Peyer's patch (tissue), 4 donors: Measurements from ENCODE around the gene TWF1. TPM values are rescaled to one million over a fixed set of nuclear protein-coding genes. Genes with fewer than 3 reads are reported as not detected.

Source experiments
- DNase-seq, 3 donors: peaks; one replicate each; pipeline ENCODE4 v3.0.0-alpha.2; 2017 to 2019
- H3K27ac ChIP-seq, 4 donors: fragments of 200-600 bp; sonication (generic); one replicate each; pipeline ENCODE4 v1.5.1; 2016 to 2019
- H3K27me3 ChIP-seq, 2 donors: fragments of 200-600 bp; sonication (generic); one replicate each; pipeline ENCODE4 v1.5.1; 2019
- H3K36me3 ChIP-seq, 3 donors: fragments of 200-600 bp; sonication (generic); one replicate each; pipeline ENCODE4 v1.5.1; 2016 to 2019
- H3K4me1 ChIP-seq, 4 donors: fragments of 200-600 bp; sonication (generic); one replicate each; pipeline ENCODE4 v1.5.1; 2016 to 2019
- H3K4me3 ChIP-seq, 4 donors: fragments of 200-600 bp; sonication (generic); 1 replicate in 3 of 4; 2 replicates in 1 of 4; pipeline ENCODE4 v1.5.1; 2016 to 2019; ENCODE audit warnings: mild to moderate bottlenecking in 1 of 4
- H3K9me3 ChIP-seq, 4 donors: fragments of 200-600 bp; sonication (generic); one replicate each; pipeline ENCODE4 v1.5.1; 2016 to 2019; ENCODE audit warnings: mild to moderate bottlenecking in 1 of 4
- CTCF ChIP-seq, 6 experiments: fragments of 450-650 bp in 4 of 6; fragments of 200-600 bp in 2 of 6; sonication (generic) in 1 of 6; IDR thresholded peaks; one replicate each; pipeline ENCODE4 v1.5.1; 2017 to 2019; ENCODE audit warnings: antibody characterized with exemption in 6 of 6, mild to moderate bottlenecking in 3 of 6, moderate library complexity in 1 of 6
- POLR2A ChIP-seq, 2 donors: fragments of 450-650 bp; IDR thresholded peaks; one replicate each; pipeline ENCODE4 v1.5.1; 2017; ENCODE audit warnings: antibody characterized with exemption in 2 of 2, mild to moderate bottlenecking in 2 of 2, moderate library complexity in 2 of 2
- total RNA-seq, 4 donors: library from RNA; depleted of rRNA; stranded (reverse); fragments of >200 nt; gene quantifications; one replicate each; pipeline ENCODE4 v1.1.0, GENCODE V29; 2016

Gene TWF1
- total RNA-seq, 4 donors from 2014 or later: 40.9 to 126 (median 64.0) TPM

GRCh38 chr12:43815416-43815815 lies 9.3 kb upstream of the TWF1 start:
- no peak for TF ChIP-seq POLR2A (IDR thresholded peaks at IDR 0.05)
- no peak for TF ChIP-seq CTCF (IDR thresholded peaks at IDR 0.05)
- no peaks in the 10 kb centered on the region for H3K27me3 ChIP-seq
- H3K9me3 ChIP-seq: no peaks in the 10 kb centered on the region
- no peak for DNase-seq
- no peaks in the 10 kb centered on the region for H3K4me1 ChIP-seq
- H3K4me3 ChIP-seq: no peak overlapping the region
- H3K36me3 ChIP-seq: no peaks in the 10 kb centered on the region
- no peak overlapping the region for H3K27ac ChIP-seq

GRCh38 chr12:43812926-43813325 lies 6.8 kb upstream of the TWF1 start:
- no peaks in the 10 kb centered on the region for H3K4me1 ChIP-seq
- no peak overlapping the region for H3K27ac ChIP-seq
- no peak overlapping the region for H3K4me3 ChIP-seq
- H3K27me3 ChIP-seq: no peaks in the 10 kb centered on the region
- no peaks in the 10 kb centered on the region for H3K36me3 ChIP-seq
- TF ChIP-seq CTCF (IDR thresholded peaks at IDR 0.05) (no peak), POLR2A (IDR thresholded peaks at IDR 0.05) (no peak)
- H3K9me3 ChIP-seq: no peaks in the 10 kb centered on the region
- DNase-seq: no peak

GRCh38 chr12:43812057-43812456 lies 5.9 kb upstream of the TWF1 start:
- Histone ChIP-seq H3K4me3 (no peak overlapping the region), H3K9me3 (no peaks in the 10 kb centered on the region), H3K27ac (no peak overlapping the region), H3K27me3 (no peaks in the 10 kb centered on the region), H3K4me1 (peaks cover 0 to 1% (median 0%) of the 10 kb centered on the region in 4 donors), H3K36me3 (no peaks in the 10 kb centered on the region)
- TF ChIP-seq POLR2A (IDR thresholded peaks at IDR 0.05): no peak
- TF ChIP-seq CTCF (IDR thresholded peaks at IDR 0.05): no peak
- no peak for DNase-seq

GRCh38 chr12:43807386-43807785 lies 1.3 kb upstream of the TWF1 start:
- H3K27ac ChIP-seq: no peak overlapping the region
- H3K27me3 ChIP-seq: no peaks in the 10 kb centered on the region
- TF ChIP-seq CTCF (IDR thresholded peaks at IDR 0.05) (no peak), POLR2A (IDR thresholded peaks at IDR 0.05) (no peak)
- peaks cover 0 to 12% (median 0%) of the 10 kb centered on the region in 3 donors for H3K36me3 ChIP-seq
- peaks cover 0 to 28% (median 3%) of the 10 kb centered on the region in 4 donors for H3K4me1 ChIP-seq
- DNase-seq: no peak
- no peak overlapping the region for H3K4me3 ChIP-seq
- no peaks in the 10 kb centered on the region for H3K9me3 ChIP-seq

GRCh38 chr12:43806737-43807072 lies 588 bp upstream of the TWF1 start:
- Histone ChIP-seq H3K4me3 (peak overlapping the region; percentile 82 to 96 (median 92)), H3K36me3 (peaks cover 0 to 15% (median 0%) of the 10 kb centered on the region in 3 donors), H3K9me3 (no peaks in the 10 kb centered on the region), H3K27me3 (no peaks in the 10 kb centered on the region), H3K4me1 (peaks cover 0 to 28% (median 3%) of the 10 kb centered on the region in 4 donors), H3K27ac (peak overlapping the region; percentile 94 to 98 (median 94))
- no peak for DNase-seq
- TF ChIP-seq CTCF (IDR thresholded peaks at IDR 0.05): no peak
- no peak for TF ChIP-seq POLR2A (IDR thresholded peaks at IDR 0.05)
